ENCODE measurements around the gene EXOC3.
"Not testable (repeated sequence)": the region's sequence is repeated elsewhere in the genome, so short reads cannot be mapped to it uniquely, and the experiment has no call there.

DNA sequence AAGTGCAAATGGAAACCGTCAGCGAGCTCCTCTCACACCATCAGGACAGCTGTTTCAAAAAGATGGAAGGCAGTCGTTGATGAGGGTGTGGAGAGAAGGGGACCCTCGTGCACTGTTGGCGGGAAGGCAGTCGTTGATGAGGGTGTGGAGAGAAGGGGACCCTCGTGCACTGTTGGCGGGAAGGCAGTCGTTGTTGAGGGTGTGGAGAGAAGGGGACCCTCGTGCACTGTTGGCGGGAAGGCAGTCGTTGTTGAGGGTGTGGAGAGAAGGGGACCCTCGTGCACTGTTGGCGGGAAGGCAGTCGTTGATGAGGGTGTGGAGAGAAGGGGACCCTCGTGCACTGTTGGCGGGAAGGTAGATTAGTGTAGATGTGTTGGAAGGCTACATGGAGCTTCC lies 40.8 kb upstream of the EXOC3 start:
- TF ChIP-seq, protein P1, sequence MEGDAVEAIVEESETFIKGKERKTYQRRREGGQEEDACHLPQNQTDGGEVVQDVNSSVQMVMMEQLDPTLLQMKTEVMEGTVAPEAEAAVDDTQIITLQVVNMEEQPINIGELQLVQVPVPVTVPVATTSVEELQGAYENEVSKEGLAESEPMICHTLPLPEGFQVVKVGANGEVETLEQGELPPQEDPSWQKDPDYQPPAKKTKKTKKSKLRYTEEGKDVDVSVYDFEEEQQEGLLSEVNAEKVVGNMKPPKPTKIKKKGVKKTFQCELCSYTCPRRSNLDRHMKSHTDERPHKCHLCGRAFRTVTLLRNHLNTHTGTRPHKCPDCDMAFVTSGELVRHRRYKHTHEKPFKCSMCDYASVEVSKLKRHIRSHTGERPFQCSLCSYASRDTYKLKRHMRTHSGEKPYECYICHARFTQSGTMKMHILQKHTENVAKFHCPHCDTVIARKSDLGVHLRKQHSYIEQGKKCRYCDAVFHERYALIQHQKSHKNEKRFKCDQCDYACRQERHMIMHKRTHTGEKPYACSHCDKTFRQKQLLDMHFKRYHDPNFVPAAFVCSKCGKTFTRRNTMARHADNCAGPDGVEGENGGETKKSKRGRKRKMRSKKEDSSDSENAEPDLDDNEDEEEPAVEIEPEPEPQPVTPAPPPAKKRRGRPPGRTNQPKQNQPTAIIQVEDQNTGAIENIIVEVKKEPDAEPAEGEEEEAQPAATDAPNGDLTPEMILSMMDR (IDR thresholded peaks at IDR 0.05): not testable (repeated sequence)
- TF ChIP-seq EZH2, EZH2phosphoT487 (IDR thresholded peaks at IDR 0.05): not testable (repeated sequence)

All from neural progenitor cell (in vitro differentiated cells).